A549 (cell line): ENCODE data around the gene RALGAPA1. TPM values are rescaled to one million over a fixed set of nuclear protein-coding genes. Genes with fewer than 3 reads are reported as not detected.

ENCODE experiments used
- ATAC-seq, 2 experiments: fragments of 200-7000 bp in 1 of 2; fragments of >200 bp in 1 of 2; cut with Nextera tagmentation in 1 of 2; cut with Tn5 transposase in 1 of 2; 3 replicates each; pipeline versions ENCODE4 v1.8.0 to v1.9.1; 2018 to 2020; ENCODE audit warnings: mild to moderate bottlenecking in 1 of 2, moderate library complexity in 1 of 2
- CTCF ChIA-PET: fragments of 300-600 bp; sonication (Branson Sonifier 250); formaldehyde crosslinking; extraction: SDS; loops from one replicate; lab custom pipeline; 2021; ENCODE audit warnings: antibody characterized with exemption, inconsistent platforms; lab: Yijun Ruan, JAX
- POLR2A ChIA-PET: fragments of 350-600 bp; formaldehyde crosslinking; extraction: SDS; loops from one replicate; lab custom pipeline; 2021; ENCODE audit warnings: antibody characterized with exemption, inconsistent platforms; lab: Yijun Ruan, JAX
- DNase-seq, 2 experiments: peaks; one replicate each; pipeline versions ENCODE4 v3.0.0 to v3.0.0-alpha.2; 2011 to 2016; ENCODE audit warnings: low read depth in 1 of 2, low spot score in 1 of 2
- FAIRE-seq: peaks from 2 replicates; lab custom pipeline; 2011; peaks lifted over from hg19 to GRCh38; lab: Jason Lieb, UNC
- H3K27ac ChIP-seq, 2 experiments: fragments of >200 bp; sonication (Bioruptor Twin); formaldehyde crosslinking; 3 replicates each; pipeline ENCODE4 v1.5.1; 2016 to 2017
- H3K4me1 ChIP-seq: fragments of >200 bp; sonication (Bioruptor Twin); formaldehyde crosslinking; 3 replicates; pipeline ENCODE4 v1.6.1; 2016
- H3K4me2 ChIP-seq: fragments of >200 bp; sonication (Bioruptor Twin); formaldehyde crosslinking; 3 replicates; pipeline ENCODE4 v1.6.1; 2016
- H3K4me3 ChIP-seq: fragments of >200 bp; sonication (Bioruptor Twin); formaldehyde crosslinking; 3 replicates; pipeline ENCODE4 v1.5.1; 2016
- H3K9me3 ChIP-seq: fragments of >200 bp; sonication (Bioruptor Twin); formaldehyde crosslinking; 3 replicates; pipeline ENCODE4 v1.6.1; 2016
- ATOH8 ChIP-seq: fragments of 250-450 bp; sonication (Bioruptor Pico); IDR thresholded peaks from 2 replicates; pipeline ENCODE4 v1.5.0; 2020; ENCODE audit warnings: low read depth, mild to moderate bottlenecking, moderate library complexity
- CBX8 ChIP-seq: fragments of 200-600 bp; sonication (generic); IDR thresholded peaks from 2 replicates; pipeline ENCODE4 v1.6.1; 2016
- EP300 ChIP-seq, 2 experiments: fragments of >200 bp; sonication (Bioruptor Twin); formaldehyde crosslinking; IDR thresholded peaks; 2 replicates in 1 of 2; 3 replicates in 1 of 2; pipeline ENCODE4 v1.6.1; 2016 to 2017
- ESRRA ChIP-seq: fragments of 150-350 bp; IDR thresholded peaks from 2 replicates; pipeline ENCODE4 v1.6.1; 2014; ENCODE audit warnings: mild to moderate bottlenecking, low read length, borderline replicate concordance
- FOSL2 ChIP-seq, 2 experiments: fragments of 450-650 bp in 1 of 2; fragments of >200 bp in 1 of 2; sonication (Bioruptor Twin) in 1 of 2; formaldehyde crosslinking; IDR thresholded peaks; 2 replicates each; pipeline versions ENCODE4 v1.5.0 to v1.6.1; 2016 to 2020; ENCODE audit warnings: mild to moderate bottlenecking in 1 of 2, moderate library complexity in 1 of 2
- FOXS1 ChIP-seq: fragments of 250-450 bp; sonication (Bioruptor Pico); IDR thresholded peaks from 2 replicates; pipeline ENCODE4 v1.5.0; 2020; ENCODE audit warnings: mild to moderate bottlenecking, moderate library complexity
- GATA3 ChIP-seq: IDR thresholded peaks from 2 replicates; pipeline ENCODE4 v1.6.1; 2012; ENCODE audit warnings: borderline replicate concordance
- HOXB5 ChIP-seq: fragments of 250-450 bp; sonication (Bioruptor Pico); IDR thresholded peaks from 2 replicates; pipeline ENCODE4 v1.5.0; 2020; ENCODE audit warnings: mild to moderate bottlenecking, moderate library complexity
- JUNB ChIP-seq: fragments of >200 bp; sonication (Bioruptor Twin); formaldehyde crosslinking; IDR thresholded peaks from 2 replicates; pipeline ENCODE4 v1.6.1; 2016
- MAX ChIP-seq: IDR thresholded peaks from 2 replicates; pipeline ENCODE4 v1.6.1; 2012
- MYC ChIP-seq: IDR thresholded peaks from 2 replicates; pipeline ENCODE4 v1.6.1; 2012; ENCODE audit warnings: mild to moderate bottlenecking, inconsistent platforms, low read length, improper control_type of control experiment, borderline replicate concordance
- NFE2L2 ChIP-seq: fragments of 150-350 bp; conservative IDR thresholded peaks from 2 replicates; pipeline ENCODE4 v1.6.1; 2014; ENCODE audit warnings: low read length
- NPAS2 ChIP-seq: fragments of 250-450 bp; sonication (Bioruptor Pico); IDR thresholded peaks from 2 replicates; pipeline ENCODE4 v1.8.0; 2022; ENCODE audit warnings: mild to moderate bottlenecking, moderate library complexity, borderline replicate concordance
- POLR2A ChIP-seq: IDR thresholded peaks from 2 replicates; pipeline ENCODE4 v1.6.1; 2012; ENCODE audit warnings: mild to moderate bottlenecking, low read length
- POLR2AphosphoS2 ChIP-seq: conservative IDR thresholded peaks from 2 replicates; pipeline ENCODE4 v1.6.1; 2012; ENCODE audit warnings: low read length, improper control_type of control experiment, inconsistent platforms
- SREBF2 ChIP-seq: fragments of 450-650 bp; IDR thresholded peaks from 2 replicates; pipeline ENCODE4 v1.6.1; 2014; ENCODE audit warnings: mild to moderate bottlenecking, moderate library complexity
- TFCP2L1 ChIP-seq: fragments of 250-450 bp; sonication (Bioruptor Pico); IDR thresholded peaks from 2 replicates; pipeline ENCODE4 v1.5.0; 2021; ENCODE audit warnings: mild to moderate bottlenecking
- USF2 ChIP-seq: fragments of 450-650 bp; IDR thresholded peaks from 2 replicates; pipeline ENCODE4 v1.6.1; 2014; ENCODE audit warnings: antibody characterized with exemption
- ZC3H11A ChIP-seq: fragments of 450-650 bp; IDR thresholded peaks from 2 replicates; pipeline ENCODE4 v1.6.1; 2014; ENCODE audit warnings: antibody characterized with exemption, mild to moderate bottlenecking
- ZSCAN20 ChIP-seq: fragments of 250-450 bp; sonication (Bioruptor Pico); IDR thresholded peaks from 2 replicates; pipeline ENCODE4 v1.8.0; 2022; ENCODE audit warnings: mild to moderate bottlenecking, moderate library complexity
- WGBS: methylation state at CpG from one replicate; pipeline ENCODE4 v1.1.6; 2017; ENCODE audit errors: missing lambda C conversion rate; 5-methylcytosine and 5-hydroxymethylcytosine counted together
- polyA plus RNA-seq, 4 experiments: library from polyadenylated mRNA; depleted of rRNA in 3 of 4; stranded (reverse); fragments of >200 nt; fragmentation: RNase III in 1 of 4; extraction: RNeasy Plus Mini Kit Qiagen cat#74134 plus additional on column Dnase treatment in 1 of 4; gene quantifications; 2 replicates in 3 of 4; 3 replicates in 1 of 4; pipeline ENCODE4 v1.2.3, GENCODE V29; 2011 to 2017

Gene RALGAPA1
- polyA plus RNA-seq, 2 of the 4 experiments (the other 2 are of a cell fraction) = 8.2 to 17.1 TPM

DNA sequence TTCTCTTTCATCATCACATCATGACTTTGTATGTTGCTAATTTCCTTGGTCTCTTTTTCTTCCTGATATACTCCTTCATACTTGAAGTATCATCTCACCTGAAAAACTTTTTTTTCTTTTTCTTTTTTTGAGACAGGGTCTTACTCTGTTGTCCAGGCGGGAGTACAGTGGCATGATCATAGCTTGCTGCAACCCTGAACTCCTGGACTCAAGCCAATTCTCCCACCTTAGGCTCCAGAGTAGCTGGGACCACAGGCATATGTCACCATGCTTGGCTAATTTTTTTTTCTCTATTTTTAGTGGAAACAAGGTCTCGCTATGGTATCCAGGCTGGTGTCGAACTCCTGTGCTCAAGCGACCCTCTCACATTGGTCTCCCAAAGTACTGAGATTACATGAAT is 107.6 kb downstream of the RALGAPA1 start:
- ATAC-seq = no peak
- no peak for TF ChIP-seq NFE2L2
- TF ChIP-seq POLR2A = no peak
- no peak for TF ChIP-seq ZC3H11A
- no peak for TF ChIP-seq TFCP2L1 (CRISPR knock-in tag)
- no peak for TF ChIP-seq GATA3
- no peak for TF ChIP-seq EP300 (IDR thresholded peaks at IDR 0.05)
- no peak for TF ChIP-seq MYC
- Histone ChIP-seq H3K9me3 (no peaks in the 10 kb centered on the region), H3K4me1 (no peaks in the 10 kb centered on the region), H3K4me3 (no peak overlapping the region), H3K4me2 (no peak overlapping the region), H3K27ac (no peak overlapping the region)
- WGBS = 98% methylated on average over 4 of the region's 4 CpGs
- no peak for DNase-seq
- CTCF ChIA-PET = no interaction called here
- POLR2A ChIA-PET = no interaction called here
- peak; percentile 49 for FAIRE-seq

DNA sequence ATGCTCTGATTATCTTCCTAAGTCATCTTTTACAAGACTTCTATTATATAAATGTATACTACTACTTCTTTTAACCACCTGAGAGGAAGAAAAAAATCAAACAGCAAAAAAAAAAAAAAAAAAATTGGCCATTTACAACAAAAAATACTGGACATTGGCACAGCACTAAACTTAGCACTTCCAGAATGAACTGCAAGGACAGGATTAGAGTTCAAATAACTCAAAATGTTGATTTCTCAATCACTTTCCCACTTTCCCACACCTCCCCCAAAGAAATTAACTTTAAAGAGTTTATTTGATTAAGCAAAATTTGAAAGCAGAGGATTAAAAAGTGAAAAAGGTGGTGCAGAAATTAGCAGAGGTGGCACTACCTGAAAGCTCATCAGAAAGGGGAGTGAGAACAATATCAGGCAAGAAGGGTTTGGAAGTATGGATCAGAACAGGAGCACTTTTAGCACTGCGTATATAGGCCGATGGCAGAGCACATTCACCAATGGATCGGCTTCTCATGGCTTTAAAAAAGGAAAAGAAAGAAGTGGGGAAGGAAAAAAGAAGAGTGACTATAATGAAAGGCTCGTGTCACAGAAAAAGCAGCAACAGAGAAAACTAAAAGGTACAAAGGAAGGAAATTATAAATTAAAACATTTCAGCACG is 109.2 kb downstream of the RALGAPA1 start:
- POLR2A ChIA-PET = no interaction called here
- 88% methylated on average over 5 of the region's 5 CpGs for WGBS
- TF ChIP-seq HOXB5 (CRISPR knock-in tag) (no peak), ESRRA (no peak), FOSL2 (IDR thresholded peaks at IDR 0.05) (no peak), FOSL2 (CRISPR knock-in tag; IDR thresholded peaks at IDR 0.05) (no peak), USF2 (no peak), NFE2L2 (no peak), MAX (no peak), SREBF2 (no peak), NPAS2 (no peak), ATOH8 (no peak), FOXS1 (CRISPR knock-in tag) (no peak)
- TF ChIP-seq, all 56 proteins: peak for 0
- H3K27ac ChIP-seq = no peak overlapping the region
- no peaks in the 10 kb centered on the region for H3K9me3 ChIP-seq
- H3K4me1 ChIP-seq = no peaks in the 10 kb centered on the region
- no peak overlapping the region for H3K4me3 ChIP-seq
- FAIRE-seq (no peak), ATAC-seq (no peak), DNase-seq (no peak)
- CTCF ChIA-PET = interaction anchor here (0.6 kb wide), 1 partner anchor 277 kb away, joined by 3 read pairs; no protein-coding TSS in a partner anchor
- no peak overlapping the region for H3K4me2 ChIP-seq

DNA sequence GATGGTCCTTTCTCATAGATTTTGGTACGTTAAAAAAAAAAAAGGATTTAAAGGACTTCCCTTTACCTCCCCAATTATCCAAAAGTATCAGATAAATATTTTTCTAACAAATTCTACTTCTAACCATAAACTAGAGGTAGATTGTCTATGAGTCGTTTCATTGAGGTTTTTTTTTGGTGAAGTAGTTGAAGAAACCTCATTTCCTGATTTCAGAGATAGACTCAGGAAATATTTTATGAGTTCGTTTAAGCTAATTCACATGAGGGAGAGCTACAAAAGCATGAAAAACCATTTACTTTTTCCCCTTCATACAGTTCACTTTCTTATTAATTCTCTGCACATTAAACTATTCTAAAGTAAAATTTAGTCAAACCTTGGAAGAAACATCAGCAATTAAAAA is 112.5 kb downstream of the RALGAPA1 start:
- H3K4me3 ChIP-seq = no peak overlapping the region
- no peaks in the 10 kb centered on the region for H3K4me1 ChIP-seq
- H3K4me2 ChIP-seq = no peak overlapping the region
- H3K27ac ChIP-seq = no peak overlapping the region
- ATAC-seq (no peak), FAIRE-seq (no peak), DNase-seq (no peak)
- ChIA-PET POLR2A (no interaction called here), CTCF (interaction anchor here (0.8 kb wide), 1 partner anchor 369 kb away, joined by 3 read pairs; no protein-coding TSS in a partner anchor)
- 77% methylated on average over 3 of the region's 3 CpGs for WGBS
- no peak for TF ChIP-seq HOXB5 (CRISPR knock-in tag)
- no peak for TF ChIP-seq CBX8
- TF ChIP-seq SREBF2 = no peak
- no peak for TF ChIP-seq MYC
- TF ChIP-seq GATA3 = no peak
- TF ChIP-seq POLR2AphosphoS2 = no peak
- H3K9me3 ChIP-seq = no peaks in the 10 kb centered on the region

- Histone ChIP-seq H3K4me2 (no peak overlapping the region), H3K9me3 (no peaks in the 10 kb centered on the region), H3K4me3 (no peak overlapping the region), H3K4me1 (no peaks in the 10 kb centered on the region), H3K27ac (no peak overlapping the region)
- no peak for FAIRE-seq
- TF ChIP-seq ZSCAN20 (CRISPR knock-in tag) (no peak), JUNB (no peak)
- DNase-seq = no peak
- ChIA-PET POLR2A (no interaction called here), CTCF (no interaction called here)
- WGBS = 92% methylated on average over 3 of the region's 3 CpGs
- no peak for ATAC-seq
Measured at GRCh38 chr14:35696119-35696518, 113.0 kb downstream of the RALGAPA1 start.
